LNCAP (cell line): ENCODE results near the gene NRF1.

Experiments
- TF ChIP-seq, protein P1 (sequence below): fragments of 450-650 bp; IDR thresholded peaks from 2 replicates; pipeline ENCODE4 v1.5.1; 2017; ENCODE audit warnings: mild to moderate bottlenecking

The NRF1 gene

DNA sequence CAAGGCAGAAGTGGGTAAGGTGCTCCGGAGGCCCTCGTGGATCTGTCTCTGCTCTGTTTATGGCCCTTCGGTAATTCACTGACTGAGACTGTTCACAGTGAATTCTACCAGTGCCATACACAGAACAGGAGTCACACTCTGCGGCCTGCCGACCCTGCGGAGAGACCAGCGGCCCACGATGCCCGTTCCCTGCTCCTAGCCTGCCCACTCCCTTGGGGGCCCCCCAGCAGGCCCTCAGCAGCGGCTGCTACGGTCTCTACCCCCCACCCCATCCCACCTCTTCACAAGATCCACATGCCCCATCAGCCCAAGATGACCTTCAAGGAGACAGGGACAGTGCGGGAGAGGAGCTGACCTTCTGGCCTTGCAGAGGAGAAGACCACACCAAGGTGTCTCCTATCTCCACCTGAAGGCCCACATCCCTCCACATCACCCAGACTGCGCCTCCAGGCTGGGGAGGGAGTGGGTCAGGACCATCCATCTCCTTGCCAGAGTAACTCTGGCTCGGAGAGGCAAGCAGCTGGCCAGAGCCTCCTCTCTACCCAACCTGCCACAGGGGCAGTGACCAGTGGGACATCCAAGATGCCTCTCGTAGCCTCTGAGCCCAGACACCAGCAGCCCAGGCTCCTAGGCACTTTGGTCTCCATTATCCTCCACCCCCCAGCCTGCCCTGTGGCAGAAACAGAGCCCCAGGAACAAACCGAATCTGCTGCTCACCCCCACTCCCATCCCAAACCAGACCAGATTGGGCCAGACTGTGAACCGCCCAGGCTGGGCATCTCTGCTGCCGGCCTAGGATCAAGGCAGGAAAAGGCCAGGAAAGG lies 163.6 kb downstream of the NRF1 start:
- TF ChIP-seq, protein P1, sequence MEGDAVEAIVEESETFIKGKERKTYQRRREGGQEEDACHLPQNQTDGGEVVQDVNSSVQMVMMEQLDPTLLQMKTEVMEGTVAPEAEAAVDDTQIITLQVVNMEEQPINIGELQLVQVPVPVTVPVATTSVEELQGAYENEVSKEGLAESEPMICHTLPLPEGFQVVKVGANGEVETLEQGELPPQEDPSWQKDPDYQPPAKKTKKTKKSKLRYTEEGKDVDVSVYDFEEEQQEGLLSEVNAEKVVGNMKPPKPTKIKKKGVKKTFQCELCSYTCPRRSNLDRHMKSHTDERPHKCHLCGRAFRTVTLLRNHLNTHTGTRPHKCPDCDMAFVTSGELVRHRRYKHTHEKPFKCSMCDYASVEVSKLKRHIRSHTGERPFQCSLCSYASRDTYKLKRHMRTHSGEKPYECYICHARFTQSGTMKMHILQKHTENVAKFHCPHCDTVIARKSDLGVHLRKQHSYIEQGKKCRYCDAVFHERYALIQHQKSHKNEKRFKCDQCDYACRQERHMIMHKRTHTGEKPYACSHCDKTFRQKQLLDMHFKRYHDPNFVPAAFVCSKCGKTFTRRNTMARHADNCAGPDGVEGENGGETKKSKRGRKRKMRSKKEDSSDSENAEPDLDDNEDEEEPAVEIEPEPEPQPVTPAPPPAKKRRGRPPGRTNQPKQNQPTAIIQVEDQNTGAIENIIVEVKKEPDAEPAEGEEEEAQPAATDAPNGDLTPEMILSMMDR, result no peak

DNA sequence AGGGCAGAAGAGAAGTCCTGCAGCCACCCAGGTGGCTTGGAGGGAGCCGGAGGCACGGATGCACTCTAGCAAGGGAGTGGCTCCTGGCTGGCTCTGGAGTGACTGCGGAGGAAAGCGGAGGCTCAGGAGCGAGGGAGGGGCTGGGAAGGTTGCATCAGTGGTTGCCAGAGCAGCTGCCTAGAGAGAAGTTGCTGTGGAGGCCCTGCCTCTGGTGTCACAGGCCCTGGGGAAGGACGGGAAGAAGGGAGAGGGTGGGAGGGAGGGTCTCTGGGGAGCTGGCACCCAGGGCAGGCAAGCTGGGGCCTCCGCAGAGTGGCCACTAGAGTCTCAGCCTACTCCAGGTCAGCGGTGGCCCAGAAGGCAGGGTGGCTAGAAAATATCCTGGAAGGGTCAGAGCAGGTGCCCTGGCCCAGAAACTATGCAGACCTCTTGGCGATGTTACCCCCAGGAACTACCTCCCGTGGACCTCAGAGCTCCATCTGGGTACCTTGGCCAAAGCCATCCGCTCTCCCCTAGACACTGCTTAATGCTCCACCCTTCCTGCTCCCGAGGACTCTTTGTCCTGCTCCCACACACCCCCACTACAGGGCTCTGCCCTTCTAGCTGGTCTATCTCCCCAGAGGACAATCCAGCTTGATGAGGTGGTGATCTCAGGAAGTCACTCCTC lies 164.3 kb downstream of the NRF1 start:
- TF ChIP-seq, protein P1, result no peak

DNA sequence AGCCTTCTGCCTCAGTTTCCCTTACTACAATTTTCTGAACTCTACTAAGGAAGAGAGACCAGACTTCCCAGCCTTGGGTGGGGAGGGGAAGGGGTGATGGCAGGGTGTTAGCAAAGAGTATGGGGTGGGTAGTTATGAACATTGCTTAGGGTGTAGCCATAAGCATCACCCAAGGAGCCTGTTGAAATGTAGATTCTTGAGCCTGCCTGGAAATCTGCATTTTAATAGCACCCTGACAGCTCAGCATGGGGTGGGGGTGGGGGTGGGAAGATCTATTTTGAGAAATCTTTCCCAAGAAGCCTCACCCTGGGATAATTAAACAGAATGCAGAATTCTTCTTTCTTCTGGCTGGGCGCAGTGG lies 164.8 kb downstream of the NRF1 start:
- TF ChIP-seq, protein P1, result no peak

DNA sequence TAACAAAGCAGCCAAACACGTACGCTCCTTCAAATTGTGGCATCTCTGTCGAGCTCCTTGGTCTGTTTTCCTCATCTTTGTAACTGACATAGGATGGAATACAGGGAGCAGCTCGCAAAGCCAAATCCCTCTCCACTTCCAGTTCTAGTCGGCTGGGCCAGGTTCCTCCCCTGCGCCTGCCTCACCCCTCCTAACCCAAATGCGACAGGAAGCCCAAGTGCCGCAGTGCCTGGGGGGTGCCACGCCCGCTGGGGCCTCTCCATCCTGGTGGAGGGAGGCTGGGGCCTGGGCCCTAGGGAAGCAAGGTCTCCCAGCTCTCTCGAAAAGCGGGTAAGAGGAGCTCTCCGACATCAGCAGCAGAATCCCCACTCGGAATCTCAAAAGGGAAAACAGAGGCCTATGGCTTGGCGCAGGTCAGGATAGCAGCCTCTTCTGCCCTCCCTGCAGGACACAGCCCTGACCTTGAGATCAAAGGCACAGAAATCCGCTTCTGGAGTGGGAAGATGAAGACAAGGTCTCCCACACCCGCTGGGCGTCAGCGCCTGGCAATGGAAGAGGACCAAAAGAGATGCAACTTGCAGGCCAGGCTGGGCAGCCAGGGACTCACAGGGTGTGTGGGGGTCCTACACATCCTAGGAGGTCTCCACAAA lies 165.8 kb downstream of the NRF1 start:
- TF ChIP-seq, protein P1, result no peak

DNA sequence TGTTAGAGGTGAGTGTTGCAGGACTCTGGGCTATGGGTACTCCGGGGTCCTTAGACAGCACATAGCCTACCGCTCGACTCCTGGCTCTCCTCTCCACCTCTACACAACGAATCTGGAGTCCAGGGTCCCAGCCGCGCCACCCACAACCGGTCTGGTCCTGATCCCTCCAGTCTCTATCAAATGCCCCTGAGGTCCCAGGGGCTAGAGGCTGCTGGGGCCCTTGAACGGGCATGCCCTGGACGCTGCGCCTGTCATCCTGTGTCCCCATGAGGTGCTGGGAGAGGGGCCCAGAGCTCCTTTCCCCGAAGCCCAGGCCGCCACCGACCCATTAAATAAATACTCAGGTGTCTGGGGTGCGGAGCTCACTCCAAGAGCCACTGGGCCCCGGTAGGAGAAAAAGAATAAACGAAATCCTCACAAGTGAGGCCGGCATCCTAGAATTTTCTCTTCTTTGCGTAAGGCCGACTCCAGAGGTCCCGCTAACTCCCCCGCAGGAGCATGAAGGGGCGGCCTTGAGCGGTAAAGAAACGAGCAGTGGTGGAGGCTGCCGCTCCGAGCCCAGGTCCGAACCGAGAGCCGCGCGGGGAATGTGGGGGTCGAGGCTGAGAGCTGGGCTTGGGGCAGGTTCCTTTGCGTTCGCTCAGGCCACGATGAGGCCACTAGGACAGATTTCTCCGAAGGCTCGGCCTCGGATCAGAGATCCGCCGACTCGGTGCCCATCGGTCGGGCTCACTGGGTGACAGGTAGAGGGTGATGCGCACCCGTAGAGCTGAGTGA lies 166.7 kb downstream of the NRF1 start:
- TF ChIP-seq, protein P1, result no peak

DNA sequence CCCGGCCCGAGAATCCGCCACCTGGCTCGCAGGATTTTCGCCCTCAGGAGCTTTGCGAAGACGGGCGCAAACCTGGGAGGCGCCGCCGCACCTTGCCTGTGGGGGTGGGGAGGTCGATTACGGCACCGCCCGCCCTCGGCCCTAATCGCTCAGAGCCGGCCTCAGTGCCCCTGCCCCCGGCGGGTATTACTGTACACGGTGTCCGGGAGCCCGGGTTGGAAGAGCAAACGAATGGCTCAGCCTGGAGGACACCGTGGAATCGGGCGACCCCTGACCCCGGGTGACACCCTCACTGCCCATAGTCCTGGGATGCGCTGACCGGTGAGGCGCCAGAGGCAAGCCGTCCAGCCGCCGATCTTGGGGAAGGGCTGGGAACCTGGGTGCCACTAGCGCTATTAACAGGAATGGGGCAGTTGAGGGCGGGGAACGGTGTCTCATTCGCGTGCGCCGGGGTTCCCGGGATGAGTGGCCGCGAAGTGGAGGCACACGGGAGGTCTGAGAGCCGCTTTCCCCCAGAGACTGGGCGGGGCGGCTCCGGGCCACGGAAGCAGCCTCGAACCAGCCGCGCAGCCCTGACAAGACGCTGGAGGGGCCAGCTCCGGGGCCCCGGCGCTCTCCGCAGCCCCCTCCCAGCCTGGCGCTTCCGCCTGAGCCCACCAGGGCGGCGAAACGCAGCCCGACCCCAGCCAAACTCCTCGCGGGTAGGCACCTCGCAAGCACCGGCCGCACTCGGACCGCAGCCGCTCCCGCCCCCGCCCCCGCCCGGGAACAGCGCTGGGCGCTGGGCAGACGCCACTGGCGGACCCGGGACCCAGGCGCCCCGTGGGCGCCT lies 167.5 kb downstream of the NRF1 start:
- TF ChIP-seq, protein P1, result no peak
